GM19328 (cell line): ENCODE results near the gene NEK7.
"Not testable (repeated sequence)": the region's sequence is repeated elsewhere in the genome, so short reads cannot be mapped to it uniquely, and the experiment has no call there.

Experiments used
- ATAC-seq: cut with Tn5 transposase; IDR thresholded peaks from one replicate; pipeline ENCODE4 v1.9.1; 2021; ENCODE audit warnings: mild to moderate bottlenecking, moderate library complexity; ENCODE audit not compliant: unreplicated experiment

The NEK7 gene

DNA sequence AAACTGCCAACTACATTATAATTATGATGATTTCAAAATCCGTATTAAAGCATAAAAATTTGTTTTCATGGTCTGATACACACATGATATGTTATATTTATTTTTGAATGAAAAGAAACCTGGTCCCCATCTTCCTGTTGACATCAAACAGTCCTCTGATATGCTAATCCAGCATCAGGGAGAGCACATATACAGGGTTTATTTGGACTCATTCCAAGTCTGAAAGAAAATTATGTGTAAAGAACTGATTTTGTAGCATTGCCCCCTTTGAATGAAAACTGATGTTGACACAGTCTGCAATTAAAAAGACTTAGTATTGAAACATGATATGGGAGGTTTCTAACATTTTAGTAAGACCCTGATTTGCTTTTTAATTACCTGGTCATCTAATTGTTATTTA is 119.4 kb downstream of the NEK7 start:
- no peak for ATAC-seq

DNA sequence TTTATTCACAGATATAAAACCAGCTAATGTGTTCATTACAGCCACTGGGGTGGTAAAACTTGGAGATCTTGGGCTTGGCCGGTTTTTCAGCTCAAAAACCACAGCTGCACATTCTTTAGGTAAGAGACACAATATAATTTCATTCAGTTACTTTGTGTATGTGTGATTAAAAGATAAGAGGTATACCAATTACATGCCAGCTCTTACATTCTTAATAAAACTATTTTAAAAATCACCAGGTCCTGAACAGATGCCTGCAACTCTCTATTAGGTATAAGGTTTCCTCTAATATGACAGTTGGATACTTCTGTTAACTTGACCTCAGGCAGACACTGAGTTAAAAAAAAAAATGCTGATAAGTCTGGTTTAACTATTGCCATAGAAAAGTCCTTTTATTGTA is 122.1 kb downstream of the NEK7 start:
- ATAC-seq, result no peak

DNA sequence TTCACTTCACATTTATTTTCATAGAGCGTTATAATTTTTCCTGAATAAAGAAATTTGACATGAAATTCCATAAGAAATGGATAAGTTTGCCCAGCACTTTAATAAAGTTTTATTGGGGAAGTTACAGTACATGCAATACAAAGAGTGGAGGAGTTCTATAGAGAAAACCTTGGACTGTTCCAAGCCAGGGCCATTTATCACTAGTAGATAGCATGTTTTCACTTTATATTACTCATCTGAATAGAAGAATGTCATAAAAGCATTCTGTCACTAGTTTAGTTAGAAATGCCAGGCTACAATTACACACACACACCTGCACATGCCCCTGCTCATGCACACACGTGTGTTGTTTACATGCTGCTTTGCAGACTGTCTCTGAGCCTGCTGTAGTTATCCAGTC is 123.3 kb downstream of the NEK7 start:
- ATAC-seq, result no peak

DNA sequence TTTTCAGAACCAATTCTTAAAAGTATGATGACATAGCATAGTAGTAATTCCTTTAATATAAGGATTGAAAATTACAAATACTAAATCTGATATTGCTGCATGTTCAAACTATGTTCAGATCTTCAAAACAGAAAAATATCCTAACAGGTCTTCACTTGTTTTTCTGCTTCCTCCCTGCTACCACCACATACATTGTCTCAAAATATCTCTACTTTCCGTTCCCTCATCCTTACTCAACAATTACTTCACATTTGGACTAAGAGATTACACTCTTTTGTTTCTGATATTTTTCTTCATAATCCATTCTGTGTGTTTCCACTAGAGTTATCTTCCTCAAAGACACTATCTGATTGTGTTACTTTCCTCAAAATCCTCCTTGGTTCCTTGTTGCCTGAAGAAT is 125.1 kb downstream of the NEK7 start:
- ATAC-seq, result no peak

DNA sequence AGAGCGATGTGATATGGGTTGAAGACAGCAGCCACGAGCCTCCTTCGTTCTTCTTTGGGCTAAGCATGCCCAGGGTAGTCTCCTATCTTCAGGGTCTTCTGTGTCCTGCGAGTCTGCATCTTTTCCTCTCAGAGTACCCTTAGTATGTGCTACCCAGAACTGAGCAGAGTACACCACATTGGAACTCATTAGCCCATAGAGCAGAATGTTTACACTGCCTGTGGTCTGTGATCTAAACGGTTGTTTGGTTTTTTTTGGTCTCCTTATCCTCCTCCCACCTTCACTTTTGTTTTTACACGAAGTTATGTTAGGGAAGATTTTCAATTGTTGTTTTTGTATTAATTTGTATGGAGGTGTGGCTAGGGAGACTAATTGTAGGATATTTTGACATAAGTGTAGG is 126.4 kb downstream of the NEK7 start:
- no peak for ATAC-seq

DNA sequence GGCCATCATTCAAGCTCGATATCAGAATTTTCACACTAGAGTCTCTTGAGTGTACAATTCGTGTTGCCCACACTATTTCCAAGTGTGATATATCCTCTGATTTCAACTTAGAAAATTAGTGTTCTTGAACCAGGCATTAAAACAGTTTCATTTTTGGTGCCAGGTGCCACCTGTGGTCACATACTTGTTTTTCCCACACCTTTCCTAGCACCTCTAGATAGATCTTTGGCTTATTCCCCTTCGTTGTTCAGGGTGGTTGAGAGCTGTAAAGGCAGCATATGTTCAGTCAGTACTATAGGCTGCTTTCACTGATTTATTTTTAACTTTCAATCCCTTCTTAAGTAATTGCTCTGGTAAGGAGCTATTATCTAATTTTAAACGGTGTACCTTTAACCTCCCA is 131.1 kb downstream of the NEK7 start:
- ATAC-seq, result no peak

DNA sequence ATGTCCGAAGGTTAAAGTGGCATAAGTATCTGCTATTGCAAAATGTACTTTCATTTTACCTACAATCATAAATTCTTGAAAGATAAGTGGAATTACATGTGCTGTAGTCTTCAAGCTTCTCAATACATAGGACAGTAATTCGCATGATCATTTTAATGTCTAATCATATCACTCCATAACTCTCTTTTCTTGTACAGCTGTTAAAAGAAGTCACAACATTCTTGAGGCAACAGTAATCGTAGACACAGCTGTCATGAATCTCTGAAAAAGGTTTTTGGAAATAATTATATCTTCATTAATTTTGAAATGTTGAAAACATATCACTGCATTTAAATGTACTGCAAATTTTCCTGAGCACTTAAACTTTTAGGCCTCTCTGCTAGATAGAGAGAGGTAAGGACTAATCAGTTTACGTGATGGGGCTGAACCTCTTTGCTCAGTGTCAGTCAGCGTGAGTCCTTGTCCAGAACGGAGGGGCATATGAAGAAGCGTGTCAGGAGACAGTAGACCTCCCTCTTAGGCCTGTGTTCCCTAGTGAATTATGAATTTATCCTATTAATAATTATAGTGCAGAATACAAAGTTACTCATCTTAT is 133.4 kb downstream of the NEK7 start:
- ATAC-seq, result no peak

DNA sequence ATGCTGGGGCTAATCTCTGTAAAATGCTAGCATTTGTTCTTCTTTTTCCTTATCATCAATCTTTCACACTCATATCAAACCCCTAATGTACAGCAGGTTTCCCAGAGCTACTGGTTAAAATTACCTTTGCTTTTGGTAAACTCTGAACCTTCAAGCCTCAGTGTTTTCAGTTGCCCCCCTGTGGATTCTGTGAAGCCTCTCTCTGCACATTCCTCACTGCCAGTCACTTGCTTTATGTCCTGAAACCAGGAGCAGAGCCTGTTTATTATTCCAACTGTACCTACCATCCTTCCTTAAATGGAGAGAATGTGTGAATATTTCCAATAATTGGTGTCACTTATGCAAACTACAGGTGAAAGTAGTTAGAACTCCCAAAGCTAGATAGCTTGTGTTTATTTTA is 134.2 kb downstream of the NEK7 start:
- no peak for ATAC-seq

DNA sequence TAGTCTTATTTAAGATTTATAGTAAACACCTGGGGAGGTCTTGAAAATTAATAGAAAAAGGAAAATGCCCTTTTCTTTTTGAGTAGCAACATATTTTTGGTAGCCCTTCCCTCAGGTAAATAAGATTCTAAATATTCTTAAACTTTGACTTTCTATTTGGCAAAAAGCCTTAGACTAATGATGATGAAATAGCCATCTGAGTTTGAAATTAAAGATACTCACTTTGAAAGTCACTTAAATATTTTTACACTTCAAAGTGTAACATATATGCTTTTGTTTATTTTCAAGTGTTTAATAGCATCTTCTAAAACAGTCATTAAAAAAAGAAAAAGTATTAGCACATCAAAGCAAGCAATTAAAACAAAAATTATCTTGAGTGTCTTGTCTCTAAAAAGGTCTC is 135.1 kb downstream of the NEK7 start:
- no peak for ATAC-seq

DNA sequence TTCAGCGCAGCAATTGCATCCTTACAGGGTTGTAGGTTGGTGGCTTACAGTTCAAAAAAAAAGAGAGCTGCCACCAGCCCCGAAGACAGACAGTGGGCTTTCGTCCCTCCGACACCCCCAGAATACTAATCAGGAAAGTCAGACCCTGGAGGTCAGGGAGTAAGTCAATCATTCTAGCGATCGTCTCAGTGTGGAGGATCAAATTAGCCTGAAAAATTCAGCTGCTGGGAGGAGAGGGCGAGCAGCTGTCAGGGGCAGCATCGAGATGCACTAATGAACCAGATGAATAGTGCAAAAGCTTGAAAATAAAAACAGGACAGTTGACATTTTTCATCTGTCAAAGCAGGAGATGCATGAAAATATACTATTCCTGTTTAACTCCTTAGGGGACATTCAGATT is 138.4 kb downstream of the NEK7 start:
- ATAC-seq, result no peak

DNA sequence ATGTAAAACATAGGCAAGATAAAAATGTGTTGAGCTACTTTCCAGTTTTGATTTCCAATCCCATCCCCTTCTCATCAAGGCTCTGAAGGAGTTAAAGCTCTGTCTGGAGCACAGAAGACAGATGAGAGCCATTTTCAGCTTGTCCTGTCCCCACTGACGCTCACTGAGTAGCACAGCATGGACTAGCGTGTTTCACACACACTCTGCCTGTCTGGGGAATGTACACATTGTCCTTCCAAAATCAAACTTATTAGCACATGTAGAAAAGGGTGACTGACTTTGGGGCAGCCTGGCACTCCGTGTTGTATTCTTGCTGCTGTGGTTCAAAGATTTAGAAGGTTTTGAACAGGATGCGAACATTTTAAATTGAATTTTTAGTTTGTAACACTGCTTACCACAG is 139.2 kb downstream of the NEK7 start:
- no peak for ATAC-seq

DNA sequence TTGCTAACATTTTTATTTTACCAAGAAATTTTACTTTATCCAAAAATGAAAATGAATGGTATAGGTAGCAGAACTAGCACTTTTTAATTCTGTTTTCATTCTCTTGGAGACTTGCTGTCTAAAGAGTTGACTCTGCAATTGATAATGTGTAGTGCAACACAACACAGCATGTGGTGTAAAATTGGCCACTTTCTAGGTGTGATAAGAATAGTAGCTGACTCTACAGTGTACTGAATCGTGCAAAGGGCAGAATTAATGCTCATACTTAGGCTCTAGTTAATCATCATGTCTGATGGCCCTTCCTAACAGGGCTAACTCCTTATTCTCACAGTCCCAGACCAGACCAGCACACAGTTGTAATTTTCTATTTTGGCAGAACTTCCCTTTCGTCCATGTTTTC is 140.5 kb downstream of the NEK7 start:
- no peak for ATAC-seq

DNA sequence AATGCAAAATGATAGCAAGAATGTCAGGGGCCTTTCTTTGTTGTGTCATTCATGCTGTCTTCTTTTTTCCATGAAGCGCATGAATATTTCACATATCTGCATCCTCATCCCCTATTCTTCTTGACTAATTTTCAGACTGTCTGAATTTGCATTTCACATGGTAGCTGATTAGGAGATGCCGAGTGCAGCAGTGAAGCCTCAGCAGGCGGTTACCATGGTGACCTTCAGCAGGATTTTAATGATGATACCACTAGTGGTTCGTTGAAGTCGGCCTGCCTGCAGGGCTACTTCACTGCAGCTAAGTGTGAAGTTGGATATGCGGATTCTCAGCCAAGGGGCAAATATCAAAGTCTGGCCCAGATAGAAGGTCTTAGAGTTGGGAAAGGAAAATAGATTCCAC is 141.8 kb downstream of the NEK7 start:
- ATAC-seq, result no peak

DNA sequence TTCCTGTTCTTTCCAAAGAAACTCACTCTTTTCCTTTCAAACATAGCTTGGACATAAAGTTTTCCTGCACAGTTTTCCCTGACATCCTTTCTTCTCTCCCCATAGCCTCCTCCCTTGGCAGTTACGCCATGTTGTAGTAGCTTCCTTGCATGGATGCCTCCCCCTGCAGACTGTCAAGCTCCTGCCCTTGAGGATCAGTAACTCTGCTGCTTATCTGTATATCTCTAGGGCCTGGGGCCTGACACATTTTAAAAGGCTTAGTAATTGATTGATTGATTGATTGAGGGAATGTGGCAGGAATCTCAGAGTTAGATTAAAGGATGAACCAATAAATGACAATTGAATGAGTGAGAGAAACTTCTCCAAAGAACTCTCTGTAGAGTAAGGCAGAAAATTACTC is 143.7 kb downstream of the NEK7 start:
- no peak for ATAC-seq

DNA sequence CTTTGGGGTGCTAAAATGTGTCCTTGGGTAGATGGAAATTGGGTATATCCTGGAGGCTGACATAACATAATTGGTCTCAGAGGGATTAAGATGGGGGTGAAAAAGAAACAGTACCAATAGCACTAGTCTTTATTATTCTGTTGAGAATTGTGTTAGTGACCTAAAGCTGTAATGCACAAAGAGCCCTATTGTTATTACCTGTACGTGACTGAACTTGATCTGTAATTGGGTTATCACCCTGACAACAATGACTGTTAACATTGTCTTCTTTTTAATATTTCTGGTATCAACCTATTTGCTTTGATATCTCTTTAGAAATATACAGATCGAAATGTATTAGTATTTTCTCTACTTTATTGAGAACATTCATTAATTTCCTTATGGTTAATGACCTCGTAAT is 147.6 kb downstream of the NEK7 start:
- no peak for ATAC-seq

DNA sequence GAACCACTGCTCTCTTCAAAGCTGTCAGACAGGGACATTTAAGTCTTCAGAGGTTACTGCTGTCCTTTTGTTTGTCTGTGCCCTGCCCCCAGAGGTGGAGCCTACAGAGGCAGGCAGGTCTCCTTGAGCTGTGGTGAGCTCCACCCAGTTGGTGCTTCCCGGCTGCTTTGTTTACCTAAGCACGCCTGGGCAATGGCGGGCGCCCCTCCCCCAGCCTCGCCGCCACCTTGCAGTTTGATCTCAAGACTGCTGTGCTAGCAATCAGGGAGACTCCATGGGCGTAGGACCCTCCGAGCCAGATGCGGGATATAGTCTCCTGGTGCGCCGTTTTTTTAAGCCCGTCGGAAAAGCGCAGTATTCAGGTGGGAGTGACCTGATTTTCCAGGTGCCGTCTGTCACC is 158.0 kb downstream of the NEK7 start:
- ATAC-seq, result not testable (repeated sequence)

DNA sequence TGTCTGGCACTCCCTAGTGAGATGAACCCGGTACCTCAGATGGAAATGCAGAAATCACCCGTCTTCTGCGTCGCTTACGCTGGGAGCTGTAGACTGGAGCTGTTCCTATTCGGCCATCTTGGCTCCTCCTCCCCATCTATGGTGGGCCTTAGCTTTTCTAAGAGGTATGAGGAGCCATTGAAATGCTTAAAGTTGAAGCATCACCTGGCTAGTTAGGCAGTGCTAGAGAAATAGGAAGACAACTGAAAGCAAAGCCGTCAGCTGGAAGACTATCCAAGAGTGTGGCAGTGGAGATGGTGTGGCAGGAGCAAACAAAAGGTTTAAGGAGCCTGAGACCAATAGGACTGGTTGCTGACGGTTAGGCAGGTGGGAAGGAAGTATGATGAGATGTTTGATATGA is 158.5 kb downstream of the NEK7 start:
- not testable (repeated sequence) for ATAC-seq

DNA sequence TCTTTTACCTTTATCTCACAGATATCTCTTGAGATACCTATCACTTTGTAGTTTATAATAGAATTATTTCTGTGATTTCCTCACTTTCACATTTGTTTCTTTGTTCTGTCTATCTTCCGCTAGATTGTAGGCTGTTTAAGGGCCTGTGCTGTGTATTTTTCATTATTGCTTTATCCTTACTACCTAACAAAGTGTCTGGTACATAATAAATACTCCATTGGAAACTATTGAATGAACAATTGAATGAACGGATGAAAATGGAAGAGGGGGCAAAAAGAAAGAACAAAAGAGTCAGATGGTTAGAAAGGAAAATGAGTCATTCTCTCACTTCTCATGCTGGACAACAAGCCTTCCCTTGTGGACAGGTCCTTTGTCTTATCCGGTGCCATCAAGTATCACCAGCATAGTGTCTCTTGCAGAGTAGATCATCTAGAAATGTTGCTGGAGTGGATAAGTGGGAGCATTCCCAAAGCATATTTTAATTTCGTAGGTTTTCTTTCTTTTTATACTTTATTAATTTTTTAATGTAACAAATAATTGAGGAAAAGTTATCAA is 159.8 kb downstream of the NEK7 start:
- ATAC-seq, result no peak

DNA sequence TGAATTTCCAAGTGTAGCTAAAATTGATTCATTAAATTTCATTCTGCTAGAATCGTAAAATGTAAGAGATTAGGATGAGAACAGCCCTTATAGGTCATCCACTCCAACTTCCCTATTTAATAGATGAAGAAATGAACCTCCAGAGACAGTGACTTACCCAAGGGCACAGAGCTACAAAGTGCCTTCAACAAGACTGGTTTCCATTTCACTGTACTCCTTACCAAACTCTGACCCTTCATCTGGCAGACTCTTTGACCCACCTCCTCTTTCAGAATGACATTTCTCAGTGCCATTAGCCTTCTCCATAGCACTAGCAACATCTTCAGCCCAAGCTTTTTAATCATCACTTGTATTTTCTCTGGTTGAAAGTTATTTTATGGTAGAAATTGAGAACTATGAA is 161.3 kb downstream of the NEK7 start:
- no peak for ATAC-seq

DNA sequence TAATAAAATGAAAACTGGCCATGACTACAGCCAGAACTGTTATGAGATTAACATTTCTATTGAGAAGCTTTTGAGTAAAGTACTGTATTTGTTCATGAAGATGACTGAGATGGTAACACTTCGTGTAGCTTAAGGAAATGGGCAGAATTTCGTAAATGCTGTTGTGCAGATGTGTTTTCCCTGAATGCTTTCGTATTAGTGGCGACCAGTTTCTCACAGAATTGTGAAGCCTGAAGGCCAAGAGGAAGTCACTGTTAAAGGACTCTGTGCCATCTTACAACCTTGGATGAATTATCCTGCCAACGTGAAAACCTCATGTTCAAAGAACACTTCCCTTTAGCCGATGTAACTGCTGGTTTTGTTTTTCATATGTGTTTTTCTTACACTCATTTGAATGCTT is 164.0 kb downstream of the NEK7 start:
- ATAC-seq, result no peak

DNA sequence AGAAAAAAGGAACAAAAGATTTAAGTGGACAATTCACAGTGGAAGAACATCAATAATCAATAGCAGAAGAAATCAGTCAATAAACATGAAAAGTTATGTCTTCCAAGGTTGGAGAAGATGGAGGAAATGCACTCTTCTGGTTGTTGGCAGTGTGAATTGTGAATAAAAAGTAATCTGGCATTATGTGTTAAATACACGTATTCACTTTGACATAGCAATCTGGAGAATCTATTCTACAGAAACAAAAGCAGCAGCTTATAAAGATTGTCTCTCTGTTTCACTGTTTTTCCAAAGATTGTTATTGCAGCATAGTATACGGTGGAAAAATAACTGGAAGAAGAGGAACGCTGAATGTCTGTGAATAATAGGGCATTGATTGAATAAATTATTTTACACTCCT is 169.4 kb downstream of the NEK7 start:
- no peak for ATAC-seq

DNA sequence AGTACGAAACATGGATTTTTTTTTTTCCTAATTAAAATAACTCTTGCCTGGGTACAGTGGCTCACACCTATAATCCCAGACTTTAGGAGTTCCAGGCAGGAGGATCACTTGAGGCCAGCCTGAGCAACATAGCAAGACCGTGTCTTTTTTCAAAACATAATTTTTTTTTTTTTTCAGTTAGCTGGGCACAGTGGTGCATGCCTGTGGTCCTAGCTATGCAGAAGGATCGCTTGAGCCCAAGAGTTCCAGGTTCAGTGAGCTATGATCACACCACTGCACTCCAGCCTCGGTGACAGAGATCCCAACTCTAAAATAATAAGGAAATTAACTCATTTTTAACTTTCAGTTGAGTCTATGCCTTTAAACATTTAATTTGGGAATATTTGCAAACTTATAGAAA is 170.1 kb downstream of the NEK7 start:
- ATAC-seq, result no peak

DNA sequence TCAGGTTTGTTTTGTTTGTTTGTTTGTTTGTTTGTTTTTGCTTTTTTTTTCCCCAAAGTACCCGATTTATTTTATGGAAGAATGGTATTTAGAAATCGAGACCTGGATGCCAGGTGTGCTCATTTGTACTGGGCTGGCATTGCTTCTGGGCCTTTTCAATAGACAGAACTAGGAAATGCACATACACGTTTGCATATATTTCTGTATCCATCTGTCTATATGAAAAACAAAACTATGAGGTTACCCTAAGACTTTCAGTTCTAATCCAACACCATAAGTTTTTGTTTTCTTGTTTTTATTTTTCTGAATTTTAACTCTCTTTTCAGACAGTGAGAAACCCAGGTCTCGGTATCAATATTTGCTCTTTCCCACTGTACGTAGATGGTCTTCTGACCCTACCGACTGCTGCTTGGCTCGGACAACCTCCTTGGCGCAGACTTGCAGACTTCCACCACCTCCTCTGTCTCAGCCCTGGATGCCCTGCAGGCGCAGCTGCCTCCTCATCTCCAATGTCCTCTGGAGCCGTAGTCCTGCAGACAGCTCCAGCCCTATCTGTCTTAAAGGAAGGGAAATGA is 171.7 kb downstream of the NEK7 start:
- no peak for ATAC-seq
